ENCODE data around the gene COBL. TPM values are rescaled to one million over a fixed set of nuclear protein-coding genes. Genes with fewer than 3 reads are reported as not detected.

COBL gene
- total RNA-seq, 1 experiment from 2014 or later: 63.6 TPM

- DNase-seq: no peak
- Histone ChIP-seq H3K9me3 (no peaks in the 10 kb centered on the region), H3K27me3 (replicated peaks; ENCODE audit: control insufficient read depth, insufficient read depth, low read length) (no peaks in the 10 kb centered on the region), H3K4me1 (no peaks in the 10 kb centered on the region), H3K36me3 (ENCODE audit: control insufficient read depth, insufficient read depth, low read length) (no peaks in the 10 kb centered on the region), H3K4me3 (ENCODE audit: low read depth, low read length) (no peak overlapping the region)
- H3K27me3 Mint-ChIP-seq (ENCODE audit: insufficient read depth, unreplicated experiment): peaks cover 7% of the 10 kb centered on the region
- ChIA-PET POLR2A (no interaction called here), CTCF (interaction anchor here (0.6 kb wide), 1 partner anchor 345 kb away, joined by 5 read pairs; no protein-coding TSS in a partner anchor)
- H3K36me3 Mint-ChIP-seq (ENCODE audit: insufficient read depth, unreplicated experiment): no peaks in the 10 kb centered on the region
- no TSS peak for BruUV-seq (replicated peaks)
- H3K4me3 Mint-ChIP-seq (ENCODE audit: unreplicated experiment): no peak overlapping the region
- H3K4me1 Mint-ChIP-seq (ENCODE audit: low read depth, unreplicated experiment): no peaks in the 10 kb centered on the region
- no peak overlapping the region for H3K27ac Mint-ChIP-seq (ENCODE audit: unreplicated experiment)
- TF ChIP-seq CTCF (IDR thresholded peaks at IDR 0.05; ENCODE audit: insufficient read depth in 1 of 2, low read depth in 1 of 2, low read length in 1 of 2, severe bottlenecking in 1 of 2, unreplicated experiment in 1 of 2): no peak
- intact Hi-C loops (cut with micrococcal nuclease; ENCODE audit: unreplicated experiment): no loop called here
- peaks cover 10% of the 10 kb centered on the region for H3K9me3 Mint-ChIP-seq (ENCODE audit: unreplicated experiment)
Measured at GRCh38 chr7:50980411-50980810, 336.2 kb downstream of the COBL start.

- H3K4me3 Mint-ChIP-seq (ENCODE audit: unreplicated experiment): no peak overlapping the region
- no peaks in the 10 kb centered on the region for H3K4me1 Mint-ChIP-seq (ENCODE audit: low read depth, unreplicated experiment)
- Histone ChIP-seq H3K9me3 (no peaks in the 10 kb centered on the region), H3K4me3 (ENCODE audit: low read depth, low read length) (no peak overlapping the region), H3K36me3 (ENCODE audit: control insufficient read depth, insufficient read depth, low read length) (no peaks in the 10 kb centered on the region), H3K27me3 (replicated peaks; ENCODE audit: control insufficient read depth, insufficient read depth, low read length) (no peaks in the 10 kb centered on the region), H3K4me1 (no peaks in the 10 kb centered on the region)
- peaks cover 10% of the 10 kb centered on the region for H3K9me3 Mint-ChIP-seq (ENCODE audit: unreplicated experiment)
- ChIA-PET CTCF (interaction anchor here (0.7 kb wide), 1 partner anchor 182 kb away, joined by 3 read pairs; no protein-coding TSS in a partner anchor), POLR2A (no interaction called here)
- intact Hi-C loops (cut with micrococcal nuclease; ENCODE audit: unreplicated experiment): no loop called here
- peaks cover 7% of the 10 kb centered on the region for H3K27me3 Mint-ChIP-seq (ENCODE audit: insufficient read depth, unreplicated experiment)
- DNase-seq: peak in 1 of 2 experiments; percentile 26
- no TSS peak for BruUV-seq (replicated peaks)
- H3K27ac Mint-ChIP-seq (ENCODE audit: unreplicated experiment): no peak overlapping the region
- peak; percentile 24 to 29 for TF ChIP-seq CTCF (IDR thresholded peaks at IDR 0.05; ENCODE audit: insufficient read depth in 1 of 2, low read depth in 1 of 2, low read length in 1 of 2, severe bottlenecking in 1 of 2, unreplicated experiment in 1 of 2)
- no peaks in the 10 kb centered on the region for H3K36me3 Mint-ChIP-seq (ENCODE audit: insufficient read depth, unreplicated experiment)
Measured at GRCh38 chr7:50978633-50979215, 337.9 kb downstream of the COBL start.

DNA sequence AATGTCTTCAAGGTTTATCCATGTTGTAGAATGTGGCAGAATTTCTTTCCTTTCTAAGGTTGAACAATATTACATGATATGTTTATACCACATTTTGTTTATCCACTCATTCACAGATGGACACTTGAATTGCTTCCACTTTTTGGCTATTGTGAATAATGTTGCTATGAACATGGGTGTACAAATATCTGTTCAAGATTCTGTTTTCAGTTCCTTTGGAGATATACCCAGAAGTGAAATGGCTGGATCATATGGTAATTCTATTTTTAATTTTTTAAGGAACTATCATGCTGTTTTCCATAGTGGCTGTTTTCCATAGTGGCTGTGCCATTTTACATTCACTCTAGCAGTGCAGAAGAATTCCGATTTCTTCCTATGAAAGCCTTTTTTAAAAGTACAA is 339.2 kb downstream of the COBL start:
- no peaks in the 10 kb centered on the region for H3K4me1 ChIP-seq
- no peak for DNase-seq
- ChIA-PET CTCF (no interaction called here), POLR2A (no interaction called here)
- no peak overlapping the region for H3K4me3 ChIP-seq (ENCODE audit: low read depth, low read length)
- no peak for TF ChIP-seq CTCF (IDR thresholded peaks at IDR 0.05; ENCODE audit: insufficient read depth in 1 of 2, low read depth in 1 of 2, low read length in 1 of 2, severe bottlenecking in 1 of 2, unreplicated experiment in 1 of 2)
- no peak overlapping the region for H3K27ac Mint-ChIP-seq (ENCODE audit: unreplicated experiment)
- no peaks in the 10 kb centered on the region for H3K9me3 ChIP-seq
- peaks cover 7% of the 10 kb centered on the region for H3K27me3 Mint-ChIP-seq (ENCODE audit: insufficient read depth, unreplicated experiment)
- no peaks in the 10 kb centered on the region for H3K27me3 ChIP-seq (replicated peaks; ENCODE audit: control insufficient read depth, insufficient read depth, low read length)
- H3K9me3 Mint-ChIP-seq (ENCODE audit: unreplicated experiment): peaks cover 10% of the 10 kb centered on the region
- intact Hi-C loops (cut with micrococcal nuclease; ENCODE audit: unreplicated experiment): no loop called here
- BruUV-seq (replicated peaks): no TSS peak
- H3K4me3 Mint-ChIP-seq (ENCODE audit: unreplicated experiment): no peak overlapping the region
- no peaks in the 10 kb centered on the region for H3K36me3 ChIP-seq (ENCODE audit: control insufficient read depth, insufficient read depth, low read length)
- H3K36me3 Mint-ChIP-seq (ENCODE audit: insufficient read depth, unreplicated experiment): no peaks in the 10 kb centered on the region
- no peaks in the 10 kb centered on the region for H3K4me1 Mint-ChIP-seq (ENCODE audit: low read depth, unreplicated experiment)

Measured in Caco-2 (cell line).